Hepatocyte (in vitro differentiated cells): Measurements from ENCODE around the gene SLC28A3.

Experiments
- CTCF ChIP-seq: fragments of 200-600 bp; sonication (generic); IDR thresholded peaks from 2 replicates; pipeline ENCODE4 v1.5.1; 2016; ENCODE audit warnings: antibody characterized with exemption, mild to moderate bottlenecking; ENCODE audit not compliant: poor library complexity
- EZH2 ChIP-seq: fragments of 200-600 bp; sonication (generic); IDR thresholded peaks from 2 replicates; pipeline ENCODE4 v1.6.1; 2016; ENCODE audit warnings: antibody characterized with exemption, mild to moderate bottlenecking, borderline replicate concordance
- EZH2phosphoT487 ChIP-seq: fragments of 200-600 bp; sonication (generic); IDR thresholded peaks from one replicate; pipeline ENCODE4 v1.6.1; 2018; ENCODE audit warnings: antibody characterized with exemption, mild to moderate bottlenecking, low read depth, moderate library complexity; ENCODE audit not compliant: unreplicated experiment, severe bottlenecking

- TF ChIP-seq CTCF (no peak), EZH2phosphoT487 (no peak), EZH2 (no peak)
Observed at GRCh38 chr9:84327184-84327583, 13.4 kb downstream of the SLC28A3 start.
